Nephron (organoid): Measurements from ENCODE around the gene TLN1.

Source experiments
- H3K27ac Mint-ChIP-seq, 3 experiments: 2 replicates each; pipeline ENCODE4 v1.8.0; 2020; ENCODE audit warnings: mixed read lengths in 3 of 3, mild to moderate bottlenecking in 2 of 3, moderate library complexity in 1 of 3
- H3K27me3 Mint-ChIP-seq: 2 replicates; pipeline ENCODE4 v1.8.0; 2021; ENCODE audit warnings: low read depth, mild to moderate bottlenecking, moderate library complexity, mixed read lengths
- H3K36me3 Mint-ChIP-seq: 2 replicates; pipeline ENCODE4 v1.8.0; 2020; ENCODE audit warnings: low read depth, mixed read lengths
- H3K4me1 Mint-ChIP-seq: 2 replicates; pipeline ENCODE4 v1.8.0; 2020; ENCODE audit warnings: mixed read lengths
- H3K4me3 Mint-ChIP-seq, 3 experiments: 2 replicates each; pipeline ENCODE4 v1.8.0; 2020; ENCODE audit warnings: mild to moderate bottlenecking in 3 of 3, mixed read lengths in 3 of 3, moderate library complexity in 2 of 3
- H3K9me3 Mint-ChIP-seq: 2 replicates; pipeline ENCODE4 v1.8.0; 2020; ENCODE audit warnings: mixed read lengths
- TF ChIP-seq, protein P1 (sequence below), 3 experiments: fragments of 200-600 bp; sonication (generic); IDR thresholded peaks; one replicate each; pipeline ENCODE4 v1.5.0; 2021; ENCODE audit warnings: antibody characterized with exemption in 3 of 3; ENCODE audit not compliant: unreplicated experiment in 3 of 3

The TLN1 gene

DNA sequence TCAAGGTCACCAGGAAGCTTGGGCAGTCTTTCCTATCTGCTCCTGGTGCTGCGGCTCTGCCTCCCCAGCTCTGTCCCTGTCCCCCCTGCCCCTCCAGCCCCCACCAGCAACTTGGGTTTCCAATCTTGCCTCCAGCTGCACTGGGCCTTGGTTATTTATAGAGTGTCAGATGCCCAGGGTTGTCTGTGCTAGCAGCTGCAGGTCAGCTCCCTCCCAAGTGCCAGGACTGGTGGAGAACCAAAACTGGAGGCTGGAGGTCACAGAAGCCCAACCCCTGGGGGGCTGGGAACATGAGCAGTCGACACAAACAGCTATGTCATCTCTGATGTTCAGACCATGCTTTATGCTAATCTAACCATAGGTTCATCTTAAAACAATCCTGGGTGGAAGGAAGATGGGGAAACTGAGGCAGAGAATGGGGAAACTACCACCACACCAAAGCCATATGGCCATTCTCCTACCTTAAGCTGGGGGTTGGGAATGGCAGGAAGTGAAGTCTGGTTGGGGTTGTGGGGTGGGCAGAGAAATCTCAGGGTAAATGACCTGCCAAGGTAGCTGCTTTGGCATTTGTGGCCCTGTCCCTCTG is 43.9 kb downstream of the TLN1 start:
- Mint-ChIP-seq H3K4me1 (peaks cover 56% of the 10 kb centered on the region), H3K36me3 (peaks cover 29% of the 10 kb centered on the region), H3K27ac (peak overlapping the region; percentile 65 to 96 (median 79)), H3K9me3 (no peaks in the 10 kb centered on the region), H3K4me3 (peak overlapping the region; percentile 94 to 100 (median 95)), H3K27me3 (peaks cover 3% of the 10 kb centered on the region)
- TF ChIP-seq, protein P1, sequence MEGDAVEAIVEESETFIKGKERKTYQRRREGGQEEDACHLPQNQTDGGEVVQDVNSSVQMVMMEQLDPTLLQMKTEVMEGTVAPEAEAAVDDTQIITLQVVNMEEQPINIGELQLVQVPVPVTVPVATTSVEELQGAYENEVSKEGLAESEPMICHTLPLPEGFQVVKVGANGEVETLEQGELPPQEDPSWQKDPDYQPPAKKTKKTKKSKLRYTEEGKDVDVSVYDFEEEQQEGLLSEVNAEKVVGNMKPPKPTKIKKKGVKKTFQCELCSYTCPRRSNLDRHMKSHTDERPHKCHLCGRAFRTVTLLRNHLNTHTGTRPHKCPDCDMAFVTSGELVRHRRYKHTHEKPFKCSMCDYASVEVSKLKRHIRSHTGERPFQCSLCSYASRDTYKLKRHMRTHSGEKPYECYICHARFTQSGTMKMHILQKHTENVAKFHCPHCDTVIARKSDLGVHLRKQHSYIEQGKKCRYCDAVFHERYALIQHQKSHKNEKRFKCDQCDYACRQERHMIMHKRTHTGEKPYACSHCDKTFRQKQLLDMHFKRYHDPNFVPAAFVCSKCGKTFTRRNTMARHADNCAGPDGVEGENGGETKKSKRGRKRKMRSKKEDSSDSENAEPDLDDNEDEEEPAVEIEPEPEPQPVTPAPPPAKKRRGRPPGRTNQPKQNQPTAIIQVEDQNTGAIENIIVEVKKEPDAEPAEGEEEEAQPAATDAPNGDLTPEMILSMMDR (IDR thresholded peaks at IDR 0.05; ENCODE audit: unreplicated experiment in 3 of 3): no peak

DNA sequence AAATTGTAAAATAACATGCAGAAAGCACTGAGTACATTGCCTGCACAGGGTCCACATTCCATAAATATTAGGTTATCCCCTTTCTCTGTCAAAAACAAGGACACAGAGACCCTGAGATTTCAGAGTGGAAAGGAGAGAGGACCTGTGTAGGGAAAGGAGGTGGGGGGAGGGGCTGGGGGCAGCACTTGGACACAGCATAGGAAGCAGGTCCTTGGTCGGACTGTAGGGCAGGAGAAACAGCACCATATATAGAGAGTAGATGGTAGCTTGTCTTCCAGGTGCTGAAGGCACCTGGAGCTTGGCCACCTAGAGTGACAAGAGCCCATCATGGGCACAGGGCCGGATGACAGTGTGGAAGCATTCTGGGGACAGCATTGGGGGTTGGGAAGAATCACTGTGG is 44.7 kb downstream of the TLN1 start:
- TF ChIP-seq, protein P1 (IDR thresholded peaks at IDR 0.05; ENCODE audit: unreplicated experiment in 3 of 3): no peak
- Mint-ChIP-seq H3K4me3 (peak overlapping the region; percentile 69 to 100 (median 95)), H3K27ac (peak overlapping the region; percentile 65 to 90 (median 76)), H3K9me3 (no peaks in the 10 kb centered on the region), H3K36me3 (peaks cover 37% of the 10 kb centered on the region), H3K27me3 (peaks cover 3% of the 10 kb centered on the region), H3K4me1 (peaks cover 61% of the 10 kb centered on the region)

DNA sequence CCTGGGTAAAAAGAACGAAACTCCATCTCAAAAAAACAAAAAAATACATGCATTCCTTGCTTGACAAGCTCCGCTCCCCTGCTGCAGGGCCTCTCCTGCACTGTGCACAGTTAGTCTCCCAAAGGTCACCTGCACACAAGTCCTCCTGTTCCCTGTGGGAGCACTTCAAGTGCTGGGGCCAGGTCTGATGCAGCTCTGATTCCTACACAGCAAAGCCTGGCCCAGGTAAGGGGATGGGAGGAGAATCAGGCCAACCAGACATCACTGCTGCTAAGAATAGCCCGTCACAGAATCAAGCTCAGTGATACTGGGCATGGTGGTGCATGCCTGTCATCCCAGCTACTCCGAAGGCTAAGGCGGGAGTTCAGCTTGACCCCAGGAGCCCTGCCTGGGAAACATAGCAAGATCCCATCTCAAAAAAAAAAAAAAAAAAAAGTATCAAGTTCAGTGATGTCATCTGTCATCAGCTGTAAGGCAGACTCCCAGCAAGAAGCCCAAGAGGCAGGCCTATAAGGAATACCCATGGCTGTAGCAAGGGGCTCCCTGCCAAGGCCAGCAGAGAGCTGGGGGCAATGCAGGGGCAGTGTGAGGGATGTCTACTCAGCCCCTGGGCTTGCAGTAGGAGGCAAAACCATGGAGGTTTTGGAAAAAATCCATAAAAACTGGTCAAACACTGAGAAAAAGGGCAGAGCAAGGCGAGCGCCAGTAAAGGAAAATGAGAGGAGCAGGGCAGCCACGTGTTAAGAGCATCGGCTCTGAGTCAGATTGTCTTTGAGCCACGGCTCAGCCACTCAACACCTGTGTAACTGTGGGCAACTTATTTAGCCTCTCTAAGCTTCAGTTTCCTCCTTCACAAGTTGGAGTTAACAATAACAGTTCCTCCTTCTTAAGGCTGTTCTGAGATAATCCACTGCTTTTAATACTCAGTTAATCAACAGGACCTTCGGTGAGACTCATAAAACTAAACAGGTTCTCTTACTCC is 45.5 kb downstream of the TLN1 start:
- TF ChIP-seq, protein P1 (IDR thresholded peaks at IDR 0.05; ENCODE audit: unreplicated experiment in 3 of 3): no peak
- H3K27me3 Mint-ChIP-seq: peaks cover 3% of the 10 kb centered on the region
- H3K9me3 Mint-ChIP-seq: no peaks in the 10 kb centered on the region
- peak overlapping the region; percentile 65 to 76 (median 69) for H3K27ac Mint-ChIP-seq
- H3K4me1 Mint-ChIP-seq: peaks cover 60% of the 10 kb centered on the region
- peak overlapping the region; percentile 69 to 100 (median 95) for H3K4me3 Mint-ChIP-seq
- H3K36me3 Mint-ChIP-seq: peaks cover 43% of the 10 kb centered on the region

DNA sequence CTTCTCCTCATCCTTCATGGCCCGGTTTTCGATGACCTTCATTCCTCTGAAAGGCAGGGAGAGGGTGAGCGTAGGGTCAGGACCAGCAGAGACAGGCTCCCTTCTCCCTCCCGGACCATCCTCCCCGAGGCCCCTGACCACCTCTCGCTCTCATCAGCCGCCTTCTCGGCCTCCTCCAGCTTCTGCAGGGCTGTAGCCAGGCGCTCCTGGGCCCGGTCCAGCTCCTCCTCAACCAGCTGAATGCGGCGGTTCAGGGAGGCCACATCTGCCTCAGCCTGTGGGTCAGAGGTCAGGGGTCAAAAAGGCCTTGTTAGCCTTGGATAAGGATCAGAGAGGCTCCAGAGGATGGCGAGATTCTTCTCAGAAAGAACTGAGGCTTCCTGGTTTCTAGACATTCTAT is 46.5 kb downstream of the TLN1 start:
- H3K9me3 Mint-ChIP-seq: no peaks in the 10 kb centered on the region

GRCh38 chr9:35684921-35685320 is 47.1 kb downstream of the TLN1 start:
- TF ChIP-seq, protein P1 (IDR thresholded peaks at IDR 0.05; ENCODE audit: unreplicated experiment in 3 of 3): no peak
- Mint-ChIP-seq H3K27ac (no peak overlapping the region), H3K36me3 (peaks cover 43% of the 10 kb centered on the region), H3K4me1 (peaks cover 61% of the 10 kb centered on the region), H3K27me3 (peaks cover 3% of the 10 kb centered on the region), H3K4me3 (peak overlapping the region in 1 of 3 experiments; percentile 42), H3K9me3 (no peaks in the 10 kb centered on the region)

More for the DNA sequence above, 46.5 kb downstream of the TLN1 start:
- TF ChIP-seq, protein P1 (IDR thresholded peaks at IDR 0.05; ENCODE audit: unreplicated experiment in 3 of 3): no peak
- Mint-ChIP-seq H3K36me3 (peaks cover 43% of the 10 kb centered on the region), H3K4me1 (peaks cover 61% of the 10 kb centered on the region), H3K27me3 (peaks cover 3% of the 10 kb centered on the region), H3K4me3 (peak overlapping the region in 1 of 3 experiments; percentile 42), H3K27ac (no peak overlapping the region)
